ENCODE measurements around the gene RAB11FIP4. TPM values are rescaled to one million over a fixed set of nuclear protein-coding genes. Genes with fewer than 3 reads are reported as not detected.

RAB11FIP4 gene
- total RNA-seq, 2 donors from 2014 or later: 0.68 to 3.7 TPM

- Histone ChIP-seq H3K9me3 (no peaks in the 10 kb centered on the region), H3K36me3 (no peaks in the 10 kb centered on the region), H3K4me1 (ENCODE audit: control insufficient read depth in 1 of 2, low read depth in 2 of 2) (no peaks in the 10 kb centered on the region), H3K27ac (no peak overlapping the region), H3K4me3 (no peak overlapping the region), H3K27me3 (replicated peaks; ENCODE audit: insufficient read depth) (no peaks in the 10 kb centered on the region)
- ATAC-seq (ENCODE audit: insufficient number of reproducible peaks, low FRiP score, low read depth) (no peak), DNase-seq (ENCODE audit: low spot score) (no peak)
- TF ChIP-seq CTCF (IDR thresholded peaks at IDR 0.05): no peak
Observed at GRCh38 chr17:31475378-31476162, 84.1 kb downstream of the RAB11FIP4 start.

GRCh38 chr17:31476525-31477416 is 85.3 kb downstream of the RAB11FIP4 start:
- H3K4me3 ChIP-seq: no peak overlapping the region
- H3K9me3 ChIP-seq: no peaks in the 10 kb centered on the region
- no peaks in the 10 kb centered on the region for H3K4me1 ChIP-seq (ENCODE audit: control insufficient read depth in 1 of 2, low read depth in 2 of 2)
- no peak for ATAC-seq (ENCODE audit: insufficient number of reproducible peaks, low FRiP score, low read depth)
- no peak overlapping the region for H3K27ac ChIP-seq
- H3K27me3 ChIP-seq (replicated peaks; ENCODE audit: insufficient read depth): no peaks in the 10 kb centered on the region
- H3K36me3 ChIP-seq: no peaks in the 10 kb centered on the region
- TF ChIP-seq CTCF (IDR thresholded peaks at IDR 0.05): no peak
- DNase-seq (ENCODE audit: low spot score): no peak

GRCh38 chr17:31477417-31478055 is 86.1 kb downstream of the RAB11FIP4 start:
- no peaks in the 10 kb centered on the region for H3K36me3 ChIP-seq
- ATAC-seq (ENCODE audit: insufficient number of reproducible peaks, low FRiP score, low read depth): no peak
- H3K4me3 ChIP-seq: no peak overlapping the region
- no peaks in the 10 kb centered on the region for H3K4me1 ChIP-seq (ENCODE audit: control insufficient read depth in 1 of 2, low read depth in 2 of 2)
- H3K27ac ChIP-seq: no peak overlapping the region
- H3K27me3 ChIP-seq (replicated peaks; ENCODE audit: insufficient read depth): no peaks in the 10 kb centered on the region
- DNase-seq (ENCODE audit: low spot score): no peak
- no peaks in the 10 kb centered on the region for H3K9me3 ChIP-seq
- no peak for TF ChIP-seq CTCF (IDR thresholded peaks at IDR 0.05)

- Histone ChIP-seq H3K27ac (no peak overlapping the region), H3K4me3 (no peak overlapping the region), H3K4me1 (ENCODE audit: control insufficient read depth in 1 of 2, low read depth in 2 of 2) (no peaks in the 10 kb centered on the region), H3K9me3 (no peaks in the 10 kb centered on the region), H3K36me3 (no peaks in the 10 kb centered on the region), H3K27me3 (replicated peaks; ENCODE audit: insufficient read depth) (no peaks in the 10 kb centered on the region)
- TF ChIP-seq CTCF (IDR thresholded peaks at IDR 0.05): no peak
- ATAC-seq (ENCODE audit: insufficient number of reproducible peaks, low FRiP score, low read depth): no peak
- DNase-seq (ENCODE audit: low spot score): no peak
Observed at GRCh38 chr17:31479062-31479408, 87.6 kb downstream of the RAB11FIP4 start.

- DNase-seq (ENCODE audit: low spot score) (no peak), ATAC-seq (ENCODE audit: insufficient number of reproducible peaks, low FRiP score, low read depth) (no peak)
- TF ChIP-seq CTCF (IDR thresholded peaks at IDR 0.05): no peak
- Histone ChIP-seq H3K4me3 (no peak overlapping the region), H3K27me3 (replicated peaks; ENCODE audit: insufficient read depth) (no peaks in the 10 kb centered on the region), H3K36me3 (no peaks in the 10 kb centered on the region), H3K27ac (no peak overlapping the region), H3K9me3 (no peaks in the 10 kb centered on the region), H3K4me1 (ENCODE audit: control insufficient read depth in 1 of 2, low read depth in 2 of 2) (no peaks in the 10 kb centered on the region)
Observed at GRCh38 chr17:31479524-31479923, 88.0 kb downstream of the RAB11FIP4 start.
